ENCODE data around the gene CD302. TPM values are rescaled to one million over a fixed set of nuclear protein-coding genes. Genes with fewer than 3 reads are reported as not detected.

Gene CD302
- total RNA-seq, 1 experiment from 2014 or later: 0.68 TPM

GRCh38 chr2:159793326-159793725 is 4.7 kb downstream of the CD302 start:
- H2BK15ac ChIP-seq (ENCODE audit: low read depth, low read length): no peak overlapping the region
- Mint-ChIP-seq H3K36me3 (ENCODE audit: insufficient read depth in 1 of 3, low read depth in 3 of 3) (no peaks in the 10 kb centered on the region; a peak in 1 of 7 replicates), H3K4me1 (peaks cover 10 to 13% of the 10 kb centered on the region in 2 experiments), H3K4me3 (no peak overlapping the region), H3K27me3 (ENCODE audit: low read depth) (peaks cover 32% of the 10 kb centered on the region), H3K9me3 (no peaks in the 10 kb centered on the region), H3K27ac (no peak overlapping the region)
- H4K91ac ChIP-seq (ENCODE audit: insufficient read length, low read depth, low read length): no peak overlapping the region
- no peak overlapping the region for H4K5ac ChIP-seq (ENCODE audit: insufficient read length, low read depth, low read length)
- no CpG with 5 or more reads among the region's 1 CpG for WGBS (ENCODE audit: extremely low coverage, insufficient read length, low lambda C conversion rate)
- no peak overlapping the region for H2BK20ac ChIP-seq (ENCODE audit: low read depth, low read length, poor library complexity, severe bottlenecking)
- no peak overlapping the region for H2AK5ac ChIP-seq (ENCODE audit: insufficient read length, low read length)
- no peak overlapping the region for H2BK5ac ChIP-seq (ENCODE audit: insufficient read length, low read length)
- H3K4me1 ChIP-seq (ENCODE audit: insufficient read depth, low read length): no peaks in the 10 kb centered on the region
- no peak overlapping the region for H3K56ac ChIP-seq (ENCODE audit: insufficient read length, low read depth, low read length)
- no peak overlapping the region for H3K18ac ChIP-seq (ENCODE audit: insufficient read length, low read depth, low read length)
- no peak overlapping the region for H2AFZ ChIP-seq (ENCODE audit: low read length)
- no peak overlapping the region for H3K23ac ChIP-seq (ENCODE audit: insufficient read length, low read depth, low read length)
- H3K4ac ChIP-seq (ENCODE audit: low read depth, low read length): no peak overlapping the region
- TF ChIP-seq CTCF (conservative IDR thresholded peaks at IDR 0.05): no peak
- no peak overlapping the region for H3T11ph ChIP-seq (ENCODE audit: low read length)
- no peak overlapping the region for H2BK12ac ChIP-seq (ENCODE audit: insufficient read length, low read depth, low read length)
- peaks cover 8% of the 10 kb centered on the region; the same call in 1 of the 2 replicates for H3K27me3 ChIP-seq (ENCODE audit: insufficient read depth, low read length)
- H3K14ac ChIP-seq (ENCODE audit: insufficient read depth, low read length): no peak overlapping the region
- no peaks in the 10 kb centered on the region for H3K9me3 ChIP-seq (ENCODE audit: control insufficient read depth, low read depth, low read length)
- no peaks in the 10 kb centered on the region for H3K79me1 ChIP-seq (ENCODE audit: insufficient read depth, low read depth, low read length, poor library complexity, severe bottlenecking)
- no peaks in the 10 kb centered on the region for H3K79me2 ChIP-seq (ENCODE audit: insufficient read depth, low read length)
- H4K20me1 ChIP-seq (ENCODE audit: control insufficient read depth, insufficient read depth, insufficient read length): no peaks in the 10 kb centered on the region
- H2BK120ac ChIP-seq (ENCODE audit: low read depth, low read length, poor library complexity, severe bottlenecking): no peak overlapping the region
- H3K23me2 ChIP-seq (ENCODE audit: insufficient read length, low read depth, low read length, poor library complexity, severe bottlenecking): peaks cover 4% of the 10 kb centered on the region
- no peak overlapping the region for H3K9ac ChIP-seq (ENCODE audit: extremely low read depth, insufficient read length, low read length)
- no peak for DNase-seq
- no peak overlapping the region for H4K8ac ChIP-seq (replicated peaks; ENCODE audit: insufficient read length, low read depth, low read length)
- H3K27ac ChIP-seq (ENCODE audit: insufficient read length, low read depth, low read length): no peak overlapping the region
- H3K4me2 ChIP-seq (ENCODE audit: insufficient read depth, insufficient read length, low read length): no peak overlapping the region
